Dendritic cell treated with granulocyte-macrophage colony-stimulating factor and Interleukin-4, amounts not matched to agents 40 ng/mL and 50 ng/mL, for 4 days (primary cell): ENCODE measurements around the gene TACC2.

Experiments
- H3K27ac Mint-ChIP-seq: one replicate; pipeline ENCODE4 v1.8.0; 2022; ENCODE audit warnings: mild to moderate bottlenecking, mixed read lengths
- H3K27me3 Mint-ChIP-seq: one replicate; pipeline ENCODE4 v1.8.0; 2022; ENCODE audit warnings: mild to moderate bottlenecking, mixed read lengths
- H3K36me3 Mint-ChIP-seq: one replicate; pipeline ENCODE4 v1.8.0; 2022; ENCODE audit warnings: low read depth, mixed read lengths
- H3K4me1 Mint-ChIP-seq: one replicate; pipeline ENCODE4 v1.8.0; 2022; ENCODE audit warnings: low read depth, mixed read lengths
- H3K4me3 Mint-ChIP-seq: one replicate; pipeline ENCODE4 v1.8.0; 2022; ENCODE audit warnings: mild to moderate bottlenecking, moderate library complexity, mixed read lengths
- H3K9me3 Mint-ChIP-seq: one replicate; pipeline ENCODE4 v1.8.0; 2022; ENCODE audit warnings: mixed read lengths
- intact Hi-C: fragments of 100-400 bp; cut with micrococcal nuclease; formaldehyde crosslinking; loops from one replicate; pipeline ENCODE4 v1.15.0; 2022

Gene TACC2

GRCh38 chr10:122265896-122266295 lies 276.9 kb downstream of the TACC2 start:
- H3K4me3 Mint-ChIP-seq = no peak overlapping the region
- intact Hi-C loops = no loop called here
- H3K27me3 Mint-ChIP-seq = peaks cover 7% of the 10 kb centered on the region
- peaks cover 10% of the 10 kb centered on the region for H3K9me3 Mint-ChIP-seq
- no peaks in the 10 kb centered on the region for H3K36me3 Mint-ChIP-seq
- no peak overlapping the region for H3K27ac Mint-ChIP-seq
- H3K4me1 Mint-ChIP-seq = no peaks in the 10 kb centered on the region

GRCh38 chr10:122267849-122268737 lies 279.1 kb downstream of the TACC2 start:
- H3K4me3 Mint-ChIP-seq = no peak overlapping the region
- H3K27me3 Mint-ChIP-seq = peaks cover 8% of the 10 kb centered on the region
- intact Hi-C loops = no loop called here
- H3K27ac Mint-ChIP-seq = no peak overlapping the region
- H3K9me3 Mint-ChIP-seq = peaks cover 6% of the 10 kb centered on the region
- no peaks in the 10 kb centered on the region for H3K4me1 Mint-ChIP-seq
- no peaks in the 10 kb centered on the region for H3K36me3 Mint-ChIP-seq

- no peak overlapping the region for H3K4me3 Mint-ChIP-seq
- no peaks in the 10 kb centered on the region for H3K36me3 Mint-ChIP-seq
- no peaks in the 10 kb centered on the region for H3K4me1 Mint-ChIP-seq
- H3K27me3 Mint-ChIP-seq = peaks cover 4% of the 10 kb centered on the region
- no peaks in the 10 kb centered on the region for H3K9me3 Mint-ChIP-seq
- H3K27ac Mint-ChIP-seq = no peak overlapping the region
- intact Hi-C loops = no loop called here
Measured at GRCh38 chr10:122269059-122269687, 280.2 kb downstream of the TACC2 start.

- H3K4me1 Mint-ChIP-seq = no peaks in the 10 kb centered on the region
- H3K9me3 Mint-ChIP-seq = no peaks in the 10 kb centered on the region
- no peak within 1 kb of the TSS for H3K27ac Mint-ChIP-seq
- intact Hi-C loops = no loop called here
- no peaks in the 10 kb centered on the region for H3K36me3 Mint-ChIP-seq
- H3K27me3 Mint-ChIP-seq = peaks cover 5% of the 10 kb centered on the region
- no peak within 1 kb of the TSS for H3K4me3 Mint-ChIP-seq
Measured at GRCh38 chr10:122271076-122271475, 282.1 kb downstream of the TACC2 start, which contains the start of gene BTBD16. Gene BTBD16, plus strand, starts transcription at chr10:122271296. Its CDS starts 3,786 bp downstream, at chr10:122275082.

- Mint-ChIP-seq H3K27me3 (peaks cover 10% of the 10 kb centered on the region), H3K36me3 (no peaks in the 10 kb centered on the region), H3K27ac (no peak overlapping the region), H3K9me3 (no peaks in the 10 kb centered on the region), H3K4me3 (no peak overlapping the region), H3K4me1 (no peaks in the 10 kb centered on the region)
- intact Hi-C loops = no loop called here
Measured at GRCh38 chr10:122273966-122274545, 285.1 kb downstream of the TACC2 start.

DNA sequence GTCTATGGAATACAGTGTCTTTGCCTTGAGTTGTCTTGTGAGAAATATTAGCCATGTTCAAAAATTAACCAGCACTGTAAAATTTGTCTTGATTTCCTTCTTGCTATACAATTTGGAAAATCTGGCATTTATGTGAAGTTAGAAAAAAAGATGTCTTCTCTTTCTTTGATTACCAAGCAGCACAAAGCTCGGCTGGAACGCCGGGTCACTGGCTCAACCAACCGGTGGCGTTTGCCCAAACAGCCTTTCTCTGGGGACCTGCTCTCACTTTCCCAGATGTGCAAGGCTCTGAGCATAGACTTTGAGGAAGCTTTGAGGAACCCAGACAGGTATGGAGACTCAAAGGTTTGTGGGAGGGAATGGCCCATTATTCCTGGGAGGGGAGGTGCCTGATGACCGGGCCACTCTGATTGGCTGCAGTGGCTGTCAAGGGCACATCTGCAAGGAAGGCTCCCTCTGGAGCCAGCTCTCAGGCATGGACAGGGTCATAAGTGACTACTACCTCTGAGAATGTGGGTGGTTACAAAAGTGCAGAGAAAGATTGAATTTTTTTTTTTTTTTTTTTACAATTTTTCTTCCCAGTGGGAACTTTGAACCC lies 287.7 kb downstream of the TACC2 start:
- H3K27me3 Mint-ChIP-seq = peaks cover 14% of the 10 kb centered on the region
- intact Hi-C loops = no loop called here
- no peak overlapping the region for H3K27ac Mint-ChIP-seq
- H3K36me3 Mint-ChIP-seq = no peaks in the 10 kb centered on the region
- H3K4me3 Mint-ChIP-seq = no peak overlapping the region
- no peaks in the 10 kb centered on the region for H3K4me1 Mint-ChIP-seq
- H3K9me3 Mint-ChIP-seq = no peaks in the 10 kb centered on the region

GRCh38 chr10:122277526-122278136 lies 288.7 kb downstream of the TACC2 start:
- Mint-ChIP-seq H3K4me3 (no peak overlapping the region), H3K9me3 (no peaks in the 10 kb centered on the region), H3K36me3 (no peaks in the 10 kb centered on the region), H3K4me1 (no peaks in the 10 kb centered on the region), H3K27ac (no peak overlapping the region), H3K27me3 (peaks cover 11% of the 10 kb centered on the region)
- intact Hi-C loops = no loop called here

- intact Hi-C loops = no loop called here
- Mint-ChIP-seq H3K4me3 (no peak overlapping the region), H3K27me3 (peaks cover 13% of the 10 kb centered on the region), H3K4me1 (no peaks in the 10 kb centered on the region), H3K9me3 (no peaks in the 10 kb centered on the region), H3K36me3 (no peaks in the 10 kb centered on the region), H3K27ac (no peak overlapping the region)
Measured at GRCh38 chr10:122279725-122280141, 290.8 kb downstream of the TACC2 start.

DNA sequence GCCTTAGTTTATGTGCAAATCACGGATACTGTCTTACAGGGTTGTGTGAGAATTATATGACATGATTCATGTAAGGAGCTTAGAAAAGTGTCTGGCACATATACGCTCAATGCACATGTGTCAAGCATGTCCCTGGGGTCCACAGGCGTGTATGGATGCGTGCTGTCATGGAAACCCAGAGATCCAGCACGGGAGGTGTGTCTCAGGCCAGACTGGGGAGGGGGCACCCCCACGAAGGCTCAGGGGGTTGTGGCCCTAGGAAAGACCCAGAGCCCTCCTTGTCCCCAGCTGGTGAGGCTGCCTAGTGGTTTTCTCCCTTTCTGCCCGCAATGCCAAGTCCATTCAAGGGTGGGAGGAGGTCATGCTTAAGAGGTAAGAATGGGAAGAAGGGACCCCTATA lies 291.2 kb downstream of the TACC2 start:
- intact Hi-C loops = no loop called here
- H3K27ac Mint-ChIP-seq = no peak overlapping the region
- no peaks in the 10 kb centered on the region for H3K36me3 Mint-ChIP-seq
- H3K27me3 Mint-ChIP-seq = peaks cover 13% of the 10 kb centered on the region
- H3K9me3 Mint-ChIP-seq = no peaks in the 10 kb centered on the region
- no peak overlapping the region for H3K4me3 Mint-ChIP-seq
- H3K4me1 Mint-ChIP-seq = no peaks in the 10 kb centered on the region

DNA sequence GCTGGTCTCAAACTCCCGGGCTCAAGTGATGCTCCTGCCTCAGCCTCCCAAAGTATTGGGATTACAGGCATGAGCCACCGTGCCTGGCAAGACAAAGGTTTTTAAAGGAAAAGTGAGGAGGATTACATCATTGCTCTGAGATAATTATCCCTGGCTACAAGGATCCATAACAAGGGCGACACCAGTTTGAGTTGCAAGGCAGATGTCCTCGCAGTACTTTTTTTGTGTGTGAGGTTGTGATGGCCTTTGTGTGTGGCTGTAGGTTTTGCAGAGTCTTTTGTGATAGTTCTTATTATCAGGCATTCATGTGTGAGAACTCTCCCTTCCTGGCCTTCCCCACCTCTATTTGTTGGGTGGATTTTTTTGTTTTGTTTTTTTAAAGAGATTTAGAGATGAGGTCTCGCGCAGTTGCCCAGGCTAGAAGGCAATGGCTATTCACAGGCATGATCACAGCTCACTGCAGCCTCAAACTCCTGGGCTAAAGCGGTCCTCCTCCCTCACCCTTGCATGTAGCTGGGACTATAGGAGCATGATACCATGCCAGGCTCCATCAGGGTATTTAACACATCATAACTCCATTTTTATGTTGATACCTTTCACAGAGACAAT lies 292.2 kb downstream of the TACC2 start:
- H3K36me3 Mint-ChIP-seq = no peaks in the 10 kb centered on the region
- H3K9me3 Mint-ChIP-seq = no peaks in the 10 kb centered on the region
- H3K27me3 Mint-ChIP-seq = peaks cover 12% of the 10 kb centered on the region
- H3K27ac Mint-ChIP-seq = no peak overlapping the region
- H3K4me3 Mint-ChIP-seq = no peak overlapping the region
- intact Hi-C loops = no loop called here
- H3K4me1 Mint-ChIP-seq = no peaks in the 10 kb centered on the region

- Mint-ChIP-seq H3K27ac (no peak overlapping the region), H3K36me3 (no peaks in the 10 kb centered on the region)
- intact Hi-C loops = no loop called here
Measured at GRCh38 chr10:122281751-122282150, 292.8 kb downstream of the TACC2 start.

DNA sequence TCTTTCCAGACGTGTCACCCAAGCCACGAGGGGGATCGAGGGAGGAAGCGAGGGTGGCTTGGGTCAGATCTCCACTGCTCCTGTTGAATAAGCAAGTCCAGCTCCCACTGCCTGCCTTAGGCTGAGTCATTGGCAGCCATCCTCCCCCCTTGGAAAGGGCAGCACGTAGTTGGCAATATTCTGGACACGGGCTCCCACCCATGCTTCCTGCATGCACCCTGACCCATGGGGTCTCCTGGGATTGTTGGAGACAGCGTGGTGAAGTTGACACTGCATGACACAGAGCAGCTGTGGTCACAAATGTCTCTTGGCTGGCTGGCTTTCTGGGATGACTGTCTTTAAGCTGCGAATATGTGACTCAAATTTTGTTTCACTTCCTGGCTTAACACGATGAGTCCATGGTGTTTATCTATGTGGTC lies 293.3 kb downstream of the TACC2 start:
- no peak overlapping the region for H3K27ac Mint-ChIP-seq
- peaks cover 12% of the 10 kb centered on the region for H3K27me3 Mint-ChIP-seq
- H3K9me3 Mint-ChIP-seq = no peaks in the 10 kb centered on the region
- H3K4me3 Mint-ChIP-seq = no peak overlapping the region
- H3K4me1 Mint-ChIP-seq = no peaks in the 10 kb centered on the region
- no peaks in the 10 kb centered on the region for H3K36me3 Mint-ChIP-seq
- intact Hi-C loops = no loop called here

More at GRCh38 chr10:122281751-122282150, 292.8 kb downstream of the TACC2 start:
- H3K4me1 Mint-ChIP-seq = no peaks in the 10 kb centered on the region
- H3K9me3 Mint-ChIP-seq = no peaks in the 10 kb centered on the region
- peaks cover 12% of the 10 kb centered on the region for H3K27me3 Mint-ChIP-seq
- H3K4me3 Mint-ChIP-seq = no peak overlapping the region

DNA sequence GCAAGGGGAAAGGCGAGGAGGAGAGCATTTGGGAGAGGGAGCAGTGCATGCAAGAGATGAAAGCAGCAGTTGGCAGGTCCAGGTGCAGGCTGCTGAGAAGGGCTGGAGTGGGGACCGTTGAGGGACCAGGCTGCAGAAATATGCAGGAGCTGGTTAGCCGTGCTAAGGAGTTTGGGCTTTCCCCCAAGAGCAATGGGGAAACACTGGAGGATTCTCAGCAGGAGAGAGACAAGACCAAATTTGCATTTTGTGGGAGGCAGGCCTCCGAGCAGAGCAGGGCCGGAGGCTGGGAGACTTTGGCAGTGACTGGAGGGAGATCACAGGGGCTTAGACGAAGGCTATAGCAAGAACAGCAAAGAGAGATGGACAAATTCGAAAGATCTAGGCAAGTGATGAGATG lies 293.9 kb downstream of the TACC2 start:
- Mint-ChIP-seq H3K4me1 (no peaks in the 10 kb centered on the region), H3K27me3 (peaks cover 12% of the 10 kb centered on the region), H3K9me3 (no peaks in the 10 kb centered on the region), H3K36me3 (no peaks in the 10 kb centered on the region), H3K4me3 (no peak overlapping the region), H3K27ac (no peak overlapping the region)
- intact Hi-C loops = no loop called here
